ENCODE results near the gene ARL13B. TPM values are rescaled to one million over a fixed set of nuclear protein-coding genes. Genes with fewer than 3 reads are reported as not detected.

ARL13B gene
- total RNA-seq, 1 donor from 2014 or later = 6.6 TPM

- DNase-seq (ENCODE audit: extremely low read depth, low read depth, low spot score) = no peak
These were observed 113.2 kb downstream of the ARL13B start for GRCh38 chr3:94093151-94093550.

- no peak for DNase-seq (ENCODE audit: extremely low read depth, low read depth, low spot score)
These were observed 115.2 kb downstream of the ARL13B start for GRCh38 chr3:94095111-94095510.

- DNase-seq (ENCODE audit: extremely low read depth, low read depth, low spot score) = no peak
These were observed 118.5 kb downstream of the ARL13B start for GRCh38 chr3:94098452-94098851.

GRCh38 chr3:94099311-94099710 lies 119.4 kb downstream of the ARL13B start:
- no peak for DNase-seq (ENCODE audit: extremely low read depth, low read depth, low spot score)

- no peak for DNase-seq (ENCODE audit: extremely low read depth, low read depth, low spot score)
These were observed 121.9 kb downstream of the ARL13B start for GRCh38 chr3:94101860-94102259.

Other genes with a start within 250 kb of the ARL13B start
- gene PROS1, start 6.3 kb upstream of the ARL13B start, total RNA-seq = 25.4 and 26.1 TPM in 2 replicates
- gene STX19, start 48.4 kb downstream of the ARL13B start, total RNA-seq = not detected in 2 replicates
- 2.5 and 2.6 TPM in 2 replicates for gene DHFR2, start 82.8 kb downstream of the ARL13B start, total RNA-seq
- gene NSUN3, start 82.9 kb downstream of the ARL13B start, total RNA-seq = 5.7 and 12.6 TPM in 2 replicates